K562 (cell line): ENCODE data around the gene KIR2DL3. TPM values are rescaled to one million over a fixed set of nuclear protein-coding genes. Genes with fewer than 3 reads are reported as not detected.

Experiments
- CREM ChIP-seq: IDR thresholded peaks from 2 replicates; pipeline ENCODE4 v1.6.1; 2014; ENCODE audit warnings: antibody characterized with exemption, low read depth
- CTBP1 ChIP-seq: fragments of 450-650 bp; IDR thresholded peaks from 2 replicates; pipeline ENCODE4 v1.6.1; 2016; ENCODE audit warnings: borderline replicate concordance
- JUND ChIP-seq, 2 experiments: IDR thresholded peaks; 2 replicates in 1 of 2; 3 replicates in 1 of 2; pipeline ENCODE4 v1.6.1; 2011; ENCODE audit warnings: borderline replicate concordance in 2 of 2, low read depth in 2 of 2, low read length in 2 of 2, improper control_type of control experiment in 1 of 2, missing biosample characterization in 1 of 2, missing genetic modification characterization in 1 of 2, missing genetic modification reagents in 1 of 2
- PHB ChIP-seq: fragments of 250-450 bp; sonication (Bioruptor Pico); IDR thresholded peaks from 2 replicates; pipeline ENCODE4 v1.5.0; 2021
- WHSC1 ChIP-seq: IDR thresholded peaks from one replicate; pipeline ENCODE4 v1.6.1; 2012; ENCODE audit warnings: low read length, control low read depth, inconsistent platforms
- ZBTB17 ChIP-seq: fragments of 450-650 bp; formaldehyde crosslinking; IDR thresholded peaks from 2 replicates; pipeline ENCODE4 v1.4.0; 2020; ENCODE audit warnings: mild to moderate bottlenecking
- polyA plus RNA-seq, 8 experiments: library from polyadenylated mRNA; depleted of rRNA in 4 of 8; stranded (reverse) in 5 of 8; unstranded in 3 of 8; fragments of >200 nt; fragmentation: Nextera tagmentation in 2 of 8; fragmentation: Illumina TruSeq in 1 of 8; extraction: Ambion mirVana in 2 of 8; extraction: Trizol in 1 of 8; gene quantifications; 2 replicates each; pipeline versions ENCODE4 v1.2.1 to v1.2.3, GENCODE V29; 2011 to 2014; ENCODE audit warnings: inconsistent platforms in 1 of 8, missing spikeins in 1 of 8
- total RNA-seq, 7 experiments: library from RNA; depleted of rRNA in 6 of 7; stranded (reverse); fragments of >200 nt in 6 of 7; fragmentation: Illumina TruSeq in 2 of 7; extraction: Trizol in 2 of 7; gene quantifications; 2 replicates each; pipeline versions ENCODE4 v1.2.1 to v1.2.3, GENCODE V29; 2011 to 2021; ENCODE audit warnings: low replicate concordance in 1 of 7
- TF ChIP-seq, protein P1 (sequence below), 2 experiments: fragments of 450-650 bp in 1 of 2; sonication (generic) in 1 of 2; formaldehyde crosslinking in 1 of 2; IDR thresholded peaks; 2 replicates each; pipeline versions ENCODE4 v1.7.1 to v1.9.0; 2016 to 2022; ENCODE audit warnings: inconsistent platforms in 1 of 2, mild to moderate bottlenecking in 1 of 2, missing genetic modification reagents in 1 of 2
- TF ChIP-seq, protein P2 (sequence below), 2 experiments: fragments of 250-450 bp in 1 of 2; fragments of 450-650 bp in 1 of 2; sonication (Bioruptor Pico) in 1 of 2; IDR thresholded peaks; 2 replicates each; pipeline versions ENCODE4 v1.6.1 to v1.8.0; 2016 to 2021; ENCODE audit warnings: mild to moderate bottlenecking in 2 of 2, moderate library complexity in 2 of 2, missing compliant biosample characterization in 1 of 2, missing genetic modification characterization in 1 of 2
- TF ChIP-seq, protein P3 (sequence below): fragments of 250-450 bp; sonication (Bioruptor Pico); IDR thresholded peaks from 2 replicates; pipeline ENCODE4 v1.4.0; 2020; ENCODE audit warnings: mild to moderate bottlenecking, moderate library complexity

The KIR2DL3 gene
- total and polyA plus RNA-seq, 9 of the 15 experiments (the other 6 are each of a cell fraction or from before 2014, with no cell fraction given) = not detected

DNA sequence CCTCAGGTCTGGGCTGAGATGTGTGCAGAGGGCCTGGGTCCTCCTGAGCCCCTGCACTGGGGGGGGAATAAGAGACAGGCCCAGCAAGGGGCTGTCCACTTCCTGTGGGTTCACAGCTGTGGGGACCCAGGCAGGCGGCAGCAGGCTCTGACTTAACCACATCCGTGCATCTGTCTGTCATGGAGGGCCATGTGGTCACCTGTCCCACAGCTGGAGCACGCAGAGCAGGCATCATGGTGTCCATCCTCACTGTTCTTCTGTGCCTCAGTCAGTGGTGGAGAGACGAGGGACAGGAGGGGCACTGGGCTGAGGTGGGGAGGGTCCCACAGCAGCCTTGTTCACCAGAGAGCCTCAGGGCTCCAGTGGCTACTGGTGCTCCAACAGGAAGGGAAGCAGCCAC lies 30.4 kb upstream of the KIR2DL3 start (continued):
- TF ChIP-seq, protein P1, sequence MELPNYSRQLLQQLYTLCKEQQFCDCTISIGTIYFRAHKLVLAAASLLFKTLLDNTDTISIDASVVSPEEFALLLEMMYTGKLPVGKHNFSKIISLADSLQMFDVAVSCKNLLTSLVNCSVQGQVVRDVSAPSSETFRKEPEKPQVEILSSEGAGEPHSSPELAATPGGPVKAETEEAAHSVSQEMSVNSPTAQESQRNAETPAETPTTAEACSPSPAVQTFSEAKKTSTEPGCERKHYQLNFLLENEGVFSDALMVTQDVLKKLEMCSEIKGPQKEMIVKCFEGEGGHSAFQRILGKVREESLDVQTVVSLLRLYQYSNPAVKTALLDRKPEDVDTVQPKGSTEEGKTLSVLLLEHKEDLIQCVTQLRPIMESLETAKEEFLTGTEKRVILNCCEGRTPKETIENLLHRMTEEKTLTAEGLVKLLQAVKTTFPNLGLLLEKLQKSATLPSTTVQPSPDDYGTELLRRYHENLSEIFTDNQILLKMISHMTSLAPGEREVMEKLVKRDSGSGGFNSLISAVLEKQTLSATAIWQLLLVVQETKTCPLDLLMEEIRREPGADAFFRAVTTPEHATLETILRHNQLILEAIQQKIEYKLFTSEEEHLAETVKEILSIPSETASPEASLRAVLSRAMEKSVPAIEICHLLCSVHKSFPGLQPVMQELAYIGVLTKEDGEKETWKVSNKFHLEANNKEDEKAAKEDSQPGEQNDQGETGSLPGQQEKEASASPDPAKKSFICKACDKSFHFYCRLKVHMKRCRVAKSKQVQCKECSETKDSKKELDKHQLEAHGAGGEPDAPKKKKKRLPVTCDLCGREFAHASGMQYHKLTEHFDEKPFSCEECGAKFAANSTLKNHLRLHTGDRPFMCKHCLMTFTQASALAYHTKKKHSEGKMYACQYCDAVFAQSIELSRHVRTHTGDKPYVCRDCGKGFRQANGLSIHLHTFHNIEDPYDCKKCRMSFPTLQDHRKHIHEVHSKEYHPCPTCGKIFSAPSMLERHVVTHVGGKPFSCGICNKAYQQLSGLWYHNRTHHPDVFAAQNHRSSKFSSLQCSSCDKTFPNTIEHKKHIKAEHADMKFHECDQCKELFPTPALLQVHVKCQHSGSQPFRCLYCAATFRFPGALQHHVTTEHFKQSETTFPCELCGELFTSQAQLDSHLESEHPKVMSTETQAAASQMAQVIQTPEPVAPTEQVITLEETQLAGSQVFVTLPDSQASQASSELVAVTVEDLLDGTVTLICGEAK (IDR thresholded peaks at IDR 0.05) = no peak
- TF ChIP-seq, protein P1 (CRISPR knock-in tag; IDR thresholded peaks at IDR 0.05) = no peak
- TF ChIP-seq CTBP1 = no peak
- TF ChIP-seq PHB (CRISPR knock-in tag) = no peak
- TF ChIP-seq, protein P2, sequence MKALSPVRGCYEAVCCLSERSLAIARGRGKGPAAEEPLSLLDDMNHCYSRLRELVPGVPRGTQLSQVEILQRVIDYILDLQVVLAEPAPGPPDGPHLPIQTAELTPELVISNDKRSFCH (CRISPR knock-in tag; IDR thresholded peaks at IDR 0.05) = no peak
- TF ChIP-seq, protein P2 (tag; IDR thresholded peaks at IDR 0.05) = no peak
- TF ChIP-seq WHSC1 = no peak
- TF ChIP-seq ZBTB17 (CRISPR knock-in tag) = no peak
- TF ChIP-seq CREM = no peak
- TF ChIP-seq, protein P3, sequence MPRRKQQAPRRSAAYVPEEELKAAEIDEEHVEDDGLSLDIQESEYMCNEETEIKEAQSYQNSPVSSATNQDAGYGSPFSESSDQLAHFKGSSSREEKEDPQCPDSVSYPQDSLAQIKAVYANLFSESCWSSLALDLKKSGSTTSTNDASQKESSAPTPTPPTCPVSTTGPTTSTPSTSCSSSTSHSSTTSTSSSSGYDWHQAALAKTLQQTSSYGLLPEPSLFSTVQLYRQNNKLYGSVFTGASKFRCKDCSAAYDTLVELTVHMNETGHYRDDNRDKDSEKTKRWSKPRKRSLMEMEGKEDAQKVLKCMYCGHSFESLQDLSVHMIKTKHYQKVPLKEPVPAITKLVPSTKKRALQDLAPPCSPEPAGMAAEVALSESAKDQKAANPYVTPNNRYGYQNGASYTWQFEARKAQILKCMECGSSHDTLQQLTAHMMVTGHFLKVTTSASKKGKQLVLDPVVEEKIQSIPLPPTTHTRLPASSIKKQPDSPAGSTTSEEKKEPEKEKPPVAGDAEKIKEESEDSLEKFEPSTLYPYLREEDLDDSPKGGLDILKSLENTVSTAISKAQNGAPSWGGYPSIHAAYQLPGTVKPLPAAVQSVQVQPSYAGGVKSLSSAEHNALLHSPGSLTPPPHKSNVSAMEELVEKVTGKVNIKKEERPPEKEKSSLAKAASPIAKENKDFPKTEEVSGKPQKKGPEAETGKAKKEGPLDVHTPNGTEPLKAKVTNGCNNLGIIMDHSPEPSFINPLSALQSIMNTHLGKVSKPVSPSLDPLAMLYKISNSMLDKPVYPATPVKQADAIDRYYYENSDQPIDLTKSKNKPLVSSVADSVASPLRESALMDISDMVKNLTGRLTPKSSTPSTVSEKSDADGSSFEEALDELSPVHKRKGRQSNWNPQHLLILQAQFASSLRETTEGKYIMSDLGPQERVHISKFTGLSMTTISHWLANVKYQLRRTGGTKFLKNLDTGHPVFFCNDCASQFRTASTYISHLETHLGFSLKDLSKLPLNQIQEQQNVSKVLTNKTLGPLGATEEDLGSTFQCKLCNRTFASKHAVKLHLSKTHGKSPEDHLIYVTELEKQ (CRISPR knock-in tag) = no peak
- TF ChIP-seq JUND (IDR thresholded peaks at IDR 0.05; ENCODE audit: borderline replicate concordance, low read depth, low read length) = no peak
- TF ChIP-seq JUND (tag; IDR thresholded peaks at IDR 0.05; ENCODE audit: borderline replicate concordance, low read depth, low read length) = no peak
